ENCODE data around the gene NKD1. TPM values are rescaled to one million over a fixed set of nuclear protein-coding genes. Genes with fewer than 3 reads are reported as not detected.

The NKD1 gene
- polyA plus RNA-seq, 3 donors: 0.01 TPM; not detected in 2

- Histone ChIP-seq H3K9me3 (replicated peaks in 1 of 2; ENCODE audit: control insufficient read depth in 1 of 2, insufficient read depth in 1 of 2, low read length in 2 of 2) (no peaks in the 10 kb centered on the region), H3K36me3 (replicated peaks in 1 of 2; ENCODE audit: control insufficient read depth in 1 of 2, insufficient read depth in 2 of 2, low read length in 2 of 2) (no peaks in the 10 kb centered on the region), H3K4me1 (ENCODE audit: control insufficient read depth in 1 of 2, insufficient read depth in 2 of 2, low read length in 2 of 2) (peaks cover 72 to 79% of the 10 kb centered on the region in 2 donors), H3K4me2 (replicated peaks; ENCODE audit: extremely low read depth, low read length, poor library complexity, severe bottlenecking) (peak overlapping the region; percentile 55), H3K79me2 (ENCODE audit: insufficient read depth, low read length) (peaks cover 26% of the 10 kb centered on the region), H4K20me1 (ENCODE audit: insufficient read depth, low read length) (no peaks in the 10 kb centered on the region), H3K9ac (ENCODE audit: insufficient read depth, low read length, poor library complexity, severe bottlenecking) (peak overlapping the region; percentile 80), H2AFZ (ENCODE audit: insufficient read depth, low read depth, low read length, poor library complexity, severe bottlenecking) (no peak overlapping the region), H3K4me3 (replicated peaks in 1 of 3; ENCODE audit: low read depth in 2 of 3, low read length in 3 of 3) (peak overlapping the region in 2 of 3 experiments; percentile 23 to 60), H3K27me3 (ENCODE audit: control insufficient read depth in 2 of 2, insufficient read depth in 2 of 2, low read length in 2 of 2) (no peaks in the 10 kb centered on the region), H3K27ac (ENCODE audit: low read depth in 1 of 2, low read length in 2 of 2) (peak overlapping the region; percentile 93 to 100)
- Mint-ChIP-seq H3K36me3 (peaks cover 5 to 7% of the 10 kb centered on the region in 2 donors), H3K4me3 (peak overlapping the region; percentile 59 to 83), H3K4me1 (peaks cover 88% of the 10 kb centered on the region), H3K27ac (peak overlapping the region; percentile 96 to 100 (median 99)), H3K9me3 (peaks cover 0 to 2% (median 0%) of the 10 kb centered on the region in 7 donors), H3K27me3 (ENCODE audit: low read depth in 3 of 3) (peaks cover 0 to 6% (median 2%) of the 10 kb centered on the region in 3 donors)
- DNase-seq: peak; percentile 86 to 94 (median 90)
- intact Hi-C loops (cut with micrococcal nuclease): loop anchor here in 1 of 2 donors (1.0 to 10.0 kb wide), 3 partner anchors 9 to 531 kb away; partner anchors contain the start of gene TENT4B
- TF ChIP-seq CTCF (IDR thresholded peaks at IDR 0.05): no peak
- WGBS (ENCODE audit: insufficient coverage): 34% methylated on average over 6 of the region's 8 CpGs
These were observed 137.4 kb downstream of the NKD1 start for GRCh38 chr16:50685462-50686063.

GRCh38 chr16:50688083-50688482, 139.9 kb downstream of the NKD1 start:
- Histone ChIP-seq H3K27ac (ENCODE audit: low read depth in 1 of 2, low read length in 2 of 2) (peak overlapping the region in 1 of 2 donors; percentile 100), H3K4me2 (replicated peaks; ENCODE audit: extremely low read depth, low read length, poor library complexity, severe bottlenecking) (no peak overlapping the region), H2AFZ (ENCODE audit: insufficient read depth, low read depth, low read length, poor library complexity, severe bottlenecking) (no peak overlapping the region), H3K9me3 (replicated peaks in 1 of 2; ENCODE audit: control insufficient read depth in 1 of 2, insufficient read depth in 1 of 2, low read length in 2 of 2) (no peaks in the 10 kb centered on the region), H3K9ac (ENCODE audit: insufficient read depth, low read length, poor library complexity, severe bottlenecking) (no peak overlapping the region), H3K79me2 (ENCODE audit: insufficient read depth, low read length) (peaks cover 12% of the 10 kb centered on the region), H4K20me1 (ENCODE audit: insufficient read depth, low read length) (no peaks in the 10 kb centered on the region), H3K36me3 (replicated peaks in 1 of 2; ENCODE audit: control insufficient read depth in 1 of 2, insufficient read depth in 2 of 2, low read length in 2 of 2) (no peaks in the 10 kb centered on the region), H3K27me3 (ENCODE audit: control insufficient read depth in 2 of 2, insufficient read depth in 2 of 2, low read length in 2 of 2) (no peaks in the 10 kb centered on the region), H3K4me1 (ENCODE audit: control insufficient read depth in 1 of 2, insufficient read depth in 2 of 2, low read length in 2 of 2) (peaks cover 58 to 63% of the 10 kb centered on the region in 2 donors), H3K4me3 (replicated peaks in 1 of 3; ENCODE audit: low read depth in 2 of 3, low read length in 3 of 3) (no peak overlapping the region)
- peaks cover 5 to 7% of the 10 kb centered on the region in 2 donors for H3K36me3 Mint-ChIP-seq
- intact Hi-C loops (cut with micrococcal nuclease): loop anchor here in 1 of 2 donors (10.0 kb wide), 1 partner anchor 533 kb away; the partner anchor contains the start of gene TENT4B
- H3K4me1 Mint-ChIP-seq: peaks cover 84% of the 10 kb centered on the region
- peak overlapping the region in 4 of 7 donors; percentile 83 to 99 (median 86) for H3K27ac Mint-ChIP-seq
- H3K9me3 Mint-ChIP-seq: peaks cover 0 to 2% (median 0%) of the 10 kb centered on the region in 7 donors
- 89% methylated on average over 10 of the region's 12 CpGs for WGBS (ENCODE audit: insufficient coverage)
- H3K27me3 Mint-ChIP-seq (ENCODE audit: low read depth in 3 of 3): peaks cover 0 to 6% (median 2%) of the 10 kb centered on the region in 3 donors
- H3K4me3 Mint-ChIP-seq: no peak overlapping the region
- DNase-seq: no peak
- no peak for TF ChIP-seq CTCF (IDR thresholded peaks at IDR 0.05)
